Measurements from ENCODE around the gene COQ10A. TPM values are rescaled to one million over a fixed set of nuclear protein-coding genes. Genes with fewer than 3 reads are reported as not detected.
"Not testable (repeated sequence)": the region's sequence is repeated elsewhere in the genome, so short reads cannot be mapped to it uniquely, and the experiment has no call there.

COQ10A gene
- total RNA-seq, 1 donor from 2014 or later: 3.1 TPM

DNA sequence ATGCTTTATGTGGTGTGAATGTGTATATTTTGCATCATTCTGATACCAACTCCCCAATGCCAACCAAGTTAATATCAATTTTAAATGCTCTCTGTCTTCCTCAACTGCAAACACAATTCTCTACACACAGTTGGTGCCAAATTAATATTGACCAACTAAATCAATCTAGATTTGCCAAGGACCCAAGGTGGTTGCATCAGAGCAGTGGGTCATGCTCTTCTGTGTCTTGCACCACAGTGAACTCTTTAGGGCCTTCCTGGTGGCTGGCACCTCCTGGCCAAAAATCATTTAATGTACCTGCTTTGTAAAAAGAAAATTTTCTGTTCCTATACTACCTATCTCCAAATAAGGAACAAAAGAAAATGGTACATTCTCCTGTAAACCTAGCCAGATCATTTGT, 14.1 kb downstream of the COQ10A start:
- ATAC-seq: no peak

DNA sequence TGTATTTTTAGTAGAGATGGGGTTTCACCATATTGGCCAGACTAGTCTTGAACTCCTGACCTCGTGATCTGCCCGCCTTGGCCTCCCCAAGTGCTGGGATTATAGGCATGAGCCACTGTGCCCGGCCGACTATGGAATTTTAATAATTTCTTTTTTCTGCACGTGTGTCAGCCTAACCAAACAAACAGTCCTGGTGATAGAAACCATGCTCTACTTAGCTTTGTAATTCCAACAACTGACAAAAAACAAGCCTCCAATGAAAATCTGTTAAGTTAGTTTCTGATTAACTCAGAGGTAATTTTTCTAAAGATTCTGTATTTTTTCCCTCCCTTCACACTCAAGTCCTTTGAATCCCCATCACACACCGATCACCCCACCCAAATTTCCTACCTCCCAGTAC, 15.3 kb downstream of the COQ10A start:
- ATAC-seq: no peak

DNA sequence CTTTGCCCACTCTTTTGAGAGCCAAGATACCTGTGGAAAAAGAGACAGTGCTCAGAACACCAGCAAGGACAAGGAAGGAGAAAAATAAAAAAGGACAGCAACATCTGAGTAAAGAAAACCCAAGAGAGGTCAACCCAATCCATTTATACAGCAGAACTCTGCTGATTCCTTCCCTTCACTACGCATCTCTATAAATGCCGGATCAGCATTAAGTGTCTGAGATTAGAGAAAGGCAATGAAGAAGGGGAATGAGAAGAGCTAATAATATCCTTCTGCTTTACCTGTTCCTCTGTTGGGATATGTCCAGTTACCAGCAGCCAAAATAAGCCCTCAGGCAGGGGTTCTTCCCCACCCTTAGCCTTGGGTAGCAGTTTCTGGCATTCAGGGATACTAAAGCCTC, 15.8 kb downstream of the COQ10A start:
- no peak for ATAC-seq

DNA sequence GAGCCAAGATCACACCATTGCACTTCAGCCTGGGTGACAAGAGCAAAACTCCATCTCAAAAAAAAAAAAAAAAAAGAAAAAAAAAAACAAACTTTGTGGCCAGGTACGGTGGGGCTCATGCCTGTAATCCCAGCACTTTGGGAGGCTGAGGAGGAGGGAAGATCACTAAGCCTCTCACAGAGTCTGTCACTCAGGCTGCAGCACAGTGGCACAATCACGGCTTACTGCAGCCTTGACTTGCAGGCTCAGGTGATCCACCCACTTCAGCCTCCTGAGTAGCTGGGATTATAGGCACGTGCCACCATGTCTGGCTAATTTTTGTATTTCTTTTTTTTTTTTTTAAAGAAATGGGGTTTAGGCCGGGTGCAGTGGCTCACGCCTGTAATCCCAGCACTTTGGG, 17.5 kb downstream of the COQ10A start:
- not testable (repeated sequence) for ATAC-seq

DNA sequence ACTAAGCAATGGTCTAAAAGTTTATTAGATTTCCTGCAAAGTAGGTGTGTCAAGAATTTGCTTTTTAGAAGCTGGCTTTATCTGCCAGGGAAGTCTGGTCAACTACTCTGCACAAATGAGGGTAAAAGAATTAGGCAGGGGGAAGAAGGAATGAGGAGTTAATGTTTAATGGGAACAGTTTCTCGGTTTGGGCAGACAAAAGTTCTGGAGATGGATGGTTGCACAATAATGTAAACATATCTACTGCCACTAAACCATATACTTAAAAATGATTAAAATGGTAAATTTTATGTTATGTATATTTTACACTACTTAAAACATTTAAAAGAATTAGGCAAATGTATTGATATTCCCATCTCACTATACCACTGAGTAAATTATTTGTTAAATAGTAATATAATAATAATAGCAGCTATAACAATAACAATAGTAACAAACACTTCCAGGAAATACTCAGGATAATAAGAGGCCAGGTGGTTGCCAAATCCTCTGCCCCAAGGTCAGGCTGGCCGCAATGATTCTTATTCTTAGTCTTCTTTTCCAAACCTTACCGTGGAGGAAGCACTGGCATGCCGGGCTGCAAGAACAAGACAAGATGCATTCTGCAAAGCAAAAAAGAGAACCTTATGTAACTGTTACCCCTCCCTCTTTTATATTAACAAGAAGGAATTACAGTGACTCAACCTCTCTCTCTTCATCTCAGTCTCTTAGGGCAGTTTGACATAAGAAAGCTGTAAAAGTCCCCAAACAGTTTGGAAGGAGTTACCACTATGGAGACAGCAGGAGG, 19.5 kb downstream of the COQ10A start:
- no peak for ATAC-seq

DNA sequence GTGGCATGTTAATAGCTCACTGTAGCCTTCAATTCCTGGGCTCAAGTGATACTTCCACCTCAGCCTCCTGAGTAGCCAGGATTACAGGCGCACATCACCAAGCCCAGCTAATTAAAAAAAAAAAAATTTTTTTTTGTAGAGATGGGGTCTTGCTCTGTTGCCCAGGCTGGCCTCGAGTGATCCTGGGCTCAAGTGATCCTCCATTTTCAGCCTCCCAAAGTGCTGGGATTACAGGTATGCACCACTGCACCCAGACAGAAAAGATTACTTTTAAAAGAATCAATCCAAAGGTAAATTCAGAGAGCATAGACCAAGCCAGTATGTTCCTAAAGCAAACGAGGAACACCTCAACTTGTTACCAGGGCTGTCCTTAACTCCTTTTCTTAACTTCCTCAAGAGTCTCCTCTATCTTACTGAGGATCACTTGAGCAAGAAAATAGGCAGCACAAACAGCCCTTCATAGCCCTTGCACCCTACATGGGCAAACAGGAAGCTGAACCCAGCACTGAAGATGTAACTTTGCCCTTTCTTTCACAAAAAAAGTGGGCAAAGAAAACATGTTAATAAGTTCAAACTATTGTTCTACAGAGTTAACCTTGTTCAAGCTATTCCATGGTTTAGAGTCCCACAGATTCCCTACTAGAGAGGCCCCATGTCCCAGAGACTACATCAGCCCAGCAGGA, 22.1 kb downstream of the COQ10A start:
- ATAC-seq: no peak

DNA sequence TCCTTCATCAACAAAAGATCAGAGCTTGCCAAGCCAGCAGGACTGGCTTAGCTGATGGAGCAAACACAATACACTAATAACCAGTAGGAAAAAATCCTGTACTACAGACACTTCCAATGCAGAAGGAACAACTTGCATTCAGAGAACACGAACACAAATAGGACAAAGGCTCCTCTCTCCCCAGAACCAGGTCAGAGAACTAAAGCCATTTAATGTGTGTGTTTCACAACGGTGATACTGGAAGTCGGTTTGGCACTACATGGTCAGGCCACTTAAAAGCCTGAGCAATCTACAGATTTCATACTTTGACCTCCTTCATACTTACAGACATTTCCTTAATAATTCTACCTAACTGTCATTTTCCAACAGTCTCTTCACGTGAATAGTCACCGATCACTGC, 27.1 kb downstream of the COQ10A start:
- no peak for ATAC-seq

DNA sequence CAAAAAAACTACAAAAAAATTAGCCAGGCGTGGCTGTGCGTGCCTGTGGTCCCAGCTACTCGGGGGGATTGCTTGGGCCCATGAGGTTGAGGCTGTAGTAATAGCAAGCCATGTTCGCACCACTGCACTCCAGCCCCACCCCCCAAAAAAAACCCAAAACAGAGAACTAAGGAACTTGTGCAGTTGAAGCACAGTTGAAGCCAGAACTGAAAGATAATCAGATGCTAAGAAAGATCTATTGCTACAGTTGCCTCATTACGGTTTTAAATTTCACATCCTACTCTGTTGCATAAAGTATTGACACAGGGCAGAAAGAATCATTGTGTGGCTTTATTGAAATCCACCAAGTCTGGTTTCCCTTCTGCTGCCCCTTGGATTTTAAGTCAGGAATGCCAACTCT, 29.6 kb downstream of the COQ10A start:
- ATAC-seq: no peak

DNA sequence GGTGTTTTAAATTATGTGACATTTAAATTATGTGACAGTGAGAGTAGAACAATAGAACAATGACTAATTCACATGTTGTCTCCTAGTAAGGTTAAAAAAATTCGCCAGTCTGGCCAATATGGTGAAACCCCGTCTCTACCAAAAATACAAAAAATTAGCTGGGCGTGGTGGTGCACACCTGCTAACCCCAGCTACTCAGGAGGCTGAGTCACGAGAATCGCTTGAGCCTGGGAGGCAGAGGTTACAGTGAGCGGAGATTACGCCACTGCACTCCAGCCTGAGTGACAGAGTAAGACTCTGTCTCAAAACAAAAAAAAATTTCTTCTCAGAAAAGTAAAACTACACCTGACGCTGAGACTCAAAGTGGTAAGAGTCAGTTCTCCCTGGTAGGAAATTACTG, 30.7 kb downstream of the COQ10A start:
- ATAC-seq: no peak

DNA sequence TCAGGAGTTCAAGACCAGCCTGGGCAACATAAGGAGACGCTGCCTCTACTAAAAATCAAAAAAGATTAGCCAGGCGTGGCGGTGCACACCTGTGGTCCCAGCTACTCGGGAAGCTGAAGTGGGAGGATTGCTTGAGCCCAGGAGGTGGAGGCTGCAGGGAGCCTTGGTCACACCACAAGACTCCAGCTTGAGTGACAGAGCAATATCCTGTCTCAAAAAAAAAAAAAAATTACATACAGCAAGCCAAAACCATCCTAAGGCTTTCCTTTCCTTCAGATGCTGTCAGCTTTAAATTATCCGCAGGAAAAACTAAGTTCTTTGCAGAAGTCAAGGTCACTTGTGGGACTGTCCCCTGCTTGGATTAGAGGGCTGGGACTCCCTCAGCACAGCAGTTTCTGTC, 32.1 kb downstream of the COQ10A start:
- ATAC-seq: no peak

DNA sequence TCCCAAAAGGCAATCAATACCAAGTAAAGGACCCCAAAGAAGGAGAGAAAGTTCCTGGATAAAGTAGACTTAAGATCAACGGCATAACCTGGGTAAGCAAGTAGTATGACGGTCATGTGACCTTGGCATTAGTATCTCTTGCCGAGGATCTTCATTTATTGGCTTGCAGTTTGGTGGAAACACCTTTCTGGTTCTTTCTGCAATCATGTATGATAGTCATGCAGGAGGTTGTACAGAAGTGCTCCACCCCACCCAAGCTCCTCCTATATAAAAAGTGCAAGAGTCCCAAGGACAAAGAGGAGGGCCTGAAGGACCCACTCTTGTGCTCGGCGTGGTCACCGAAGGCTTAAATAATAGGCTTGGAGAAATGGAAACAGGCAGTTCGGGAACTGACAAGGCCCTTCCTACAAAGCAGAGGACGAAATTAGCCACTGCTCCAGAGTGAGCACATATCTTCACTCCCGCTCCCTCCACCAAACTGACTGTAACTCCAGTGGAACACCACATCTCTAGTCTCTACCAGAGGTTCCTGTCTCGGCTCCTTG, 32.6 kb downstream of the COQ10A start:
- peak; percentile 44 for ATAC-seq

DNA sequence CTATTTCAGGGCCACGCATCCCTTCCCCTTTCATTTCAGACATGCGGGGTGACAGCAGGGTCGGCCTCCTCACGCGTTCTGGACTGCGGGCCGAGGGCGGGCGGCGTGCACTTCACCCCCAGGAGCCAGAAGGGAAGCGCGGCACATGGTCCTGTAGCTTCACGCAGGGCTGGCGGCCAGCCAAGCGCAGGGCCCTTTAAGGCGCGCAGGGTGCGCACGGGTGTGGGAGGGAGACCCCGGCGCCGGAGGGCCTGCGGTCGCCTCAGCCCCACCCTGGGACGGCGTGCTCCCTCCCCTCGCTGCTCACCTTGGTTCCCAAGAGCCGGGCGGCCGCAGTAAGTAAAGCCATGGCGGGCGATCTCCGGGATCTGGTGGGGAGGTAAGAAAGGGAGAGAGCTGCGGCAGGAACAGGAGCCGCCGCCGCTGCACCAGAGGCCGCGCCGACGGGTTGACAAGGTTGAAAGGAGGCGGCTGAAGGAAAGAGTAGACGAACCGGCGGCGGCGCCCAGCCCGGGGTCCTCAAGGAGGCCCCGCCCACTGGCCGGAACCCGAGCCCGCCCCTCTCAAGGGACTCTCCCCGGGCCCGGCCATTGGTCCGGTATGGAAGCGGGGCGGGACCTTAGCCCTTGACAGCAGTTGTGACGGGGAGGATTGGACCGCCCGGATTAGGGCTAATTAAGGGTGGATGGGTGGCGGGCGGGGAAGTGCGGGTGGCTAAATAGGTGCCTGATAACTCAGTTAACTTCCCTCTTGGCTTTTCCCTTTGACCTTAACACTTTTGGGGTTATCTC, 33.3 kb downstream of the COQ10A start, which contains the start of gene CS:
TSS of gene CS (minus strand) at position 478 of the 791 bp plus-strand sequence. CDS start at position 349, 129 bp downstream.
- peak; percentile 99 for ATAC-seq

DNA sequence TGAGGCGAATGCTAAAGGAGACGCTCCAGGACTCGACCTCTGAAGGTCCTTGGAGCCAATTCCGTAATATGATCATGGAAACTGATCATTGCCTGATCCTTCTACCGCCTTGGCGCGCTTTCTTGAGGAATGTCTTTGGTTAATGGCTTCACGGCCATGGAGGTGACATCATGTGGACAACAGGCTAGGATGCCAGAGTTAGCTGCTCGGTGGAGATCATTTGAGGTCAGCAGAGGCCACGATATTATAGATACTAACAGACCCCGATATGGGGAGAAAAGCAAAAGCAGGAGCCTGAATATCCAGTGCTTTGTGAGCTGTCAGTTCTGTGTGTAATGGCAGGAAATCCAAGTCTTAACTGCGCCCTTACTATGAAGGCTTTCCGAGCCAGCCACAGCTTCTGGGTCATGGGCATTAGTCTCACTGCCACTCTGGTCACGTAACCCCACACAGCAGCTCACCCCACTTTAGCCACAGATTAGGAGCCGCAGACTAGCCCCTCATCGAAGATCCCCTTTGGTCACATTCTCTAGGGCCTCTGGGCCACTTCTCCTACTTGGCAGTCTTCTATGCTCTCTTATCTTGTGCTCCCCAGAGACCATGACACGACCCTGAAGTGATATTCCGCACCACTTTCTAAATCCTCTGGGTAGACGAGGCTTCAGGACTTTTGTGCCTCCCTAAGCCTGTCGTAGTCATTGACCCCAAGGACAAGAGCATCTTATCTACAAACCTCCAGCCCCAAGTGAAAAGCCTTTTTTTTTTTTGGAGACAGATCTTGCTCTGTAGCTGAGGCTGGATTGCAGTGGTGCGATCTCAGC, 34.1 kb downstream of the COQ10A start:
- peak; percentile 1 for ATAC-seq

DNA sequence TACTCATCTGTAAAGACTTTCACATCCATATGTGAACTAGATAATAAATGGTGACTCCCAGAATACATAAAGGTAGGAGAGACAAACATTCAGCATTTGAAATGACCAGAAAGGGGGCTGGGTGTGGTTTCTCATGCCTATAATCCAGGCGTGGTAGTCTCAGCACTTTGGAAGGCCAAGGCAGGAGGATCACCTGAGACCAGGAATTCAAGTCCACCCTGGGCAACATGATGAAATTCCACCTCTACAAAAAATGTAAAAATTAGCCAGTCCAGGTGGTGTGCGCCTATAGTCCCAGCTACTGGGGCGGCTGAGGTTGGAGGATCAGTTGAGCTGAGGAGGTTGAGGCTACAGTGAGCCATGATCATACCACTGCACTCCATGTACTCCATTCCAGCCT, 37.5 kb downstream of the COQ10A start:
- no peak for ATAC-seq

DNA sequence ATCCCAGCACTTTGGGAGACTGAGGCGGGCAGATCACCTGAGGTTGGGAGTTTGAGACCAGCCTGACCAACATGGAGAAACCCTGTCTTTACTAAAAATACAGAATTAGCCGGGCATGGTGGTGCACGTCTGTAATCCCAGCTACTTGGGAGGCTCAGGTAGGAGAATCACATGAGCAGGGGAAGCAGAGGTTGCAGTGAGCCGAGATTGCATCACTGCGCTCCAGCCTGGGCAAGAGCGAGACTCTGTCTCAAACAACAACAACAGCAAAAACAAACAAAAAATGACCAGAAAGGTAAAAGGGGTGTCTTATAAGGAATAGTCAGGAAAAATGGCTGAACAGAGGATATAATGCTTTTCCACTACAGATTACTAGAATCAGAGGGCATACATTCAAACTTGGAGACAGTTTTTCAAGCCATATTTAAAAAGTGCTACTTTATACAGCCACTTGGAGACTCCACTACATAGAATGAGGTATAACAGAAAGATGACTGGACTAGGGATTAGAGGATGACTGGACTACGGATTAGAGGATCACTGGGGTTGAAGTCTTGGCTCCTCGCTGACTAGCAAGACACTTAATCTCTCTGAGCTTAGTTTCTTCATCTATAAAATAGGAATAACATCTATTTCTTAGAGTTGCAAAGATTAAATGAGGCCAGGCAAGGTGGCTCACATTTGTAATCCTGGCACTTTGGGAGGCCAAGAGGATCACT, 38.3 kb downstream of the COQ10A start:
- ATAC-seq: no peak

DNA sequence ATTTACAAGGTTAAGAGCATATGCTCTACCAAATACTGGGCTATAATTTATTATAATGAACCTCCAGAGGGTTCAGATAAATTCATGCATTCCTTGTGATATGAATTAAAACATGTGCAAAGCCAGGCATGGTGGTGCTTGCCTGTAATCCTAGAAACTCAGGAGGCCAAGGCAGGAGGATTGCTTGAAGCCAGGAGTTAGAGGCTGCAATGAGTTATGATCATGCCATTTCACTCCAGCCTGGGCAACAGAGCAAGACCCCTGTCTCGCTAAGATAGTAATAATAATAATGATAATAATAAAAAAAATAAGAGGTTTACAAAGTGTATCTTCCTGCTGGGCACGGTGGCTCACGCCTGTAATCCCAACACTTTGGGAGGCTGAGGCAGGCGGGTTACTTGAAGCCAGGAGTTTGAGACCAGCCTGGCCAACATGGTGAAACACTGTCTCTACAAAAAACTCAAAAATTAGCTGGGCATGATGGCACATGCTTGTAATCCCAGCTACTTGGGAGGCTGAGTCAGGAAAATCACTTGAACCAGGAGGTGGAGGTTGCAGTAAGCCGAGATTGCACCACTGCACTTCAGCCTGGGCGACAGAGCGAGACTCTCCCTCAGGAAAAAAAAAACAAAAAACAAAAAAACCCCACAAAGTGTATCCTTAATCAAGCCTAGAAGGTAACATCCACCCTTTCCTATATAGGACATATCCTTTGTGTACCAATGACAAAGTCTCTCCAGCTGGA, 40.7 kb downstream of the COQ10A start:
- no peak for ATAC-seq

DNA sequence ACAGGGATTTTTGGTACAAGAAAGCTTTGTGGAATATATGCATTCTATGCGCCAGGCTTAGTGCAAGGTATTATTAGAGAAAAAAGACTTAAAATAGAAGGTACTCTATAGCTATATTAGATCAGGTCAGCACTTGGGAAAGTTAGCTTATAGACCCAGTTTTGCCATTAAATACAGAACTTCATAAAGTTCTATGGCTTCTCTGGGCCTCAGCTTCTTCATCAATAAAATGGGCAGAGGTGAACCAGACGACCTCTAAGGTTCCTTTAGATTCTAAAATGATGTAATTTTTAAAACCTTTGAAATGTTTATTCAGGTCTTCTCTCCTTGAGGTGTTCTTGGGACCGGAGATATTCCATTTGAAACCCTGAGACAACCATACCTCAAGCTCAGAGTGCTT, 42.0 kb downstream of the COQ10A start:
- ATAC-seq: no peak

DNA sequence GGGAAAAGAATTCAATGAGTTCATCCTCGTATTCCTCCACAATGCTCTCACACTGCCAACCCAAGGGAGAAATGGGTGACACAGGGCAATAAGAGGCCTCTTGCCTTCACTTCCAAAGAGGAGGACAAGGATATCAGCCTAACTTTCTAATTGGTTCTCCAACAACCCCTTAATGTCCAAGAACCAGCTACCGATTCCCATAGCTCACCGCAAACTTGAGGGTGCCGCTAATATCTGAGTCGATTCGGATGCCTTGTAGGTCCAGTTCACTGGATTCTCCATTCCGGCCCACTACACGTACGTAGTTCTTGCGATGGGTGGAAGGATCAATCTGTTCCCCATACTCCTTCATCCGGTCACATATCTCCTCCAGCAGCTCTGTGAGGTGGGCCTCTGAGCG, 44.3 kb downstream of the COQ10A start:
- no peak for ATAC-seq

DNA sequence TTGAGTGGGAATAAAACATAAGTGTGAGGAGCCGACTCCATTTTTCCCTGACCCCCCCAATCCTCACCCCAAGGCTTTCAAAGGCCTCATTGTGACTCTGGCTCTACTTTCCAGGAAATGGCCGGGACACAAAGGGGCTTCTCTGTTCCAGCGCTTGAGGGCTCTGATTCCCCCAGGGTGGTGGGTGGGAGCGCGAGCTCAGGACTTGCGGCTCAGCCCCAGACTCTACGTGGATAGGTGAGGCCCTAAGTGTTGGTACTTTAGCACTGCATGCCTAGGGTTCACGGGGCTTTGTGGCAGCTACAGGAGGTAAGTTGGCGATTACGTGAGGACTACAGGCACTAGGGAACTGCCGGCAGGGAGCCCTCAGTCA, 48.5 kb downstream of the COQ10A start:
- peak; percentile 31 for ATAC-seq

DNA sequence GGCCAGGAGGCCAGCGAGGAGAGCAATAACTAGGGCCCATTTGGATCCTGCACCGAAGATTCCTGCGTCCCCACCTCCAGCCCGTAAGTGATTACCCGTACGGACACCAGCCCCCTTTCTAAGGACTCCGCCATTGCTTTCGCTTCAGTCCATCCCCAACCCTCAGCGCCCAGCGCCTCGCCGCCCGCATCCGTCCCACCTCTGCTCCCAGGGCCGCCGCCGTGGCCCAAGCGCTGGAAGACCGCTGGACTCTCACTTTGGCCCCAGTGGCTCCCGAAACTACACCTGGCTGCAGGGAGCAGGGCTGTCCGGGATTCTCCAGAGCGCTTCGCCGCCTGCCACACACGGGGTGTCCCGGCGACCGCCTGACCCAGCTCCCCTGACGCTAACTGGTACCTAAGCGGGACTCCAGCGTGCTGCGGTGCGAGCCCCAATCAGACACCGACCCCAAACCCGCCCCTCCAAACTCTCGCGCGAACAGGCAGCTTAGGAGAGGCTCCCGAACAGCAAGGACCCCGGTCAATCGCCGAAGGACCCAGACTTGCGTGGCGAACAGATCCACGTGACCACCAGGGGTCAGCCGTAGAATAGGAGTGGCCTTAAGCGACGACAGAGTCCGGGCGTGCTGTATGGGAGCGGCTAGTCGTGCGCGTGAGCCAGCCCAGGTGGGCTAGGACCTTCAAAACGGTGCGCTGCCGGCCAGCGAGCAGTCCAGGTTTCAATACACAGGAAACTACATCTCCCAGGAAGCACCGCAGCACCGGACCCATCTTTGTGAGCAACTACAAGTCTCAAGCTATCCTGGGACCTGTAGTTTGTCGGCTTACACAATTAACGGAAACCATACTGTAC, 49.1 kb downstream of the COQ10A start, which contains the start of gene CNPY2:
TSS of gene CNPY2 (minus strand) at position 367 of the 852 bp plus-strand sequence. CDS start 771 bp downstream, outside the sequence.
- ATAC-seq: peak; percentile 93

Data from esophagus mucosa (tissue), 1 donor.